ENCODE data around the gene ANXA5. TPM values are rescaled to one million over a fixed set of nuclear protein-coding genes. Genes with fewer than 3 reads are reported as not detected.

ANXA5 gene
- total and polyA plus RNA-seq, 3 donors from 2014 or later, result 193 to 264 (median 250) TPM

- WGBS, 2 donors, result 77 to 88% methylated on average over 4 of the region's 4 CpGs
- intact Hi-C loops (cut with DNase I; ENCODE audit: low total_unique reads), result no loop called here
Measured at GRCh38 chr4:121679951-121680350, 16.8 kb downstream of the ANXA5 start.

GRCh38 chr4:121679267-121679666 is 17.5 kb downstream of the ANXA5 start:
- H3K9me3 ChIP-seq, result no peaks in the 10 kb centered on the region
- intact Hi-C loops (cut with DNase I; ENCODE audit: low total_unique reads), result no loop called here
- WGBS, 2 donors, result 90 to 94% methylated on average over 3 of the region's 3 CpGs

More at GRCh38 chr4:121679951-121680350, 16.8 kb downstream of the ANXA5 start:
- Histone ChIP-seq H3K4me3 (no peak overlapping the region), H3K4me1 (no peaks in the 10 kb centered on the region), H3K9me3 (no peaks in the 10 kb centered on the region), H3K27ac (no peak overlapping the region), H3K36me3 (ENCODE audit: low read depth, missing control alignments) (no peaks in the 10 kb centered on the region), H3K27me3 (no peaks in the 10 kb centered on the region)
- DNase-seq, result no peak
- TF ChIP-seq POLR2A (IDR thresholded peaks at IDR 0.05) (no peak), CTCF (IDR thresholded peaks at IDR 0.05) (no peak)

DNA sequence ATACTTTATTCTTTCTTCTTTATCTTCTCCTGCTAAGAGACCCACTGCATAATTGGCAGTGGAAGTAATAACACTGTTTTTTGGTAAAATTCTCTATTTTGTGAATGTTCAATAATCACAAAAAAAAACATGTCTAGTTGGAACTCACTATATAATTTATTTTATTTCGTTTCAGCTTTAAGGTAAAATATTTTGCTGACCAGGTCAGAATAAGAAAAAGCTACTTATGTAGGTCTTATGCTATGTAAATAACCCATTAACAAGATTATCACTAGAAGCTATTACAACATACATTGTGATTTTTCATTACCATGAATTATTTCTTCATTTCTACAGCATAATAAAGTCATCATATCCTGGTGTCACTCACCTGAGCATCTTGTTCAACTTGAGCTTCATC is 19.3 kb downstream of the ANXA5 start:
- no peaks in the 10 kb centered on the region for H3K9me3 ChIP-seq
- no peak overlapping the region for H3K27ac ChIP-seq
- H3K36me3 ChIP-seq (ENCODE audit: low read depth, missing control alignments), result no peaks in the 10 kb centered on the region
- no peak for DNase-seq
- no peaks in the 10 kb centered on the region for H3K27me3 ChIP-seq
- TF ChIP-seq CTCF (IDR thresholded peaks at IDR 0.05) (no peak), POLR2A (IDR thresholded peaks at IDR 0.05) (no peak)
- 84 to 86% methylated on average over 1 of the region's 1 CpG for WGBS, 2 donors
- no peaks in the 10 kb centered on the region for H3K4me1 ChIP-seq
- intact Hi-C loops (cut with DNase I; ENCODE audit: low total_unique reads), result no loop called here
- no peak overlapping the region for H3K4me3 ChIP-seq

More at GRCh38 chr4:121679267-121679666, 17.5 kb downstream of the ANXA5 start:
- Histone ChIP-seq H3K4me1 (no peaks in the 10 kb centered on the region), H3K27me3 (no peaks in the 10 kb centered on the region), H3K27ac (no peak overlapping the region), H3K36me3 (ENCODE audit: low read depth, missing control alignments) (no peaks in the 10 kb centered on the region), H3K4me3 (no peak overlapping the region)
- TF ChIP-seq CTCF (IDR thresholded peaks at IDR 0.05) (no peak), POLR2A (IDR thresholded peaks at IDR 0.05) (no peak)
- DNase-seq, result no peak

DNA sequence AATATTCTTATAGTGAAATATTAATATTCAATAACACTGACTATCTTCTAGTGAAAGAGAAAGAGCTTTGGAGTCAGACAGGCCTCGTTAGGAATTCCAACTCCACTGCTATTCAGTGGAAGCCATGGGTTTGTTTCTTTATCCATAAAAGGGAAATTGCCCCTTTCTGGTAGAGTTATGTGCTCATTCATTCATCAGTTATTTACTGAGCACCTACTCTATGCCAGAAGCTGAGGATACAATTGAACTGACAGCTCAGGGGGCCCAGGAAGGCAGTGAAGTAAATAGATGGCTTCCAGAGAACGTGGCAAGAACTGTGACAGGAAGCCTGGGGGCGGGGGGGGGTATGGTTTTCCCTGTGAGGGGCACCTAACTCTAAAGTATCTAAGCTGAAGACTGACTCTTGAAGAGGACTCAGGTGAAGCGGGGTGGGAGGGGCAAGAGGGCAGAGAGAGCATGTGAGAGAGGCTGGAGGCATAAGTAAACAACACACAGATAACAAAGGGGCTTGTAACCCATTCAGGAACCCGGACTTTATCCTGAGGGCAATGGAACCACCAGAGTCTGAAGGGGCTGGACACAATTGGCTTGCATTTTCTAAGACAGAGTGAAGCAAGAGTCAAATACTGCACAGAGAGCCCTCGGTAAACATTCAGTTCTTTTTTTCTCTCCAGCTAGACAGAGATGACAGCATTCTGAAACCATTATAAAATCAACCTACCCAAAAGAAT is 20.3 kb downstream of the ANXA5 start:
- no peaks in the 10 kb centered on the region for H3K27me3 ChIP-seq
- 68 to 78% methylated on average over 6 of the region's 6 CpGs for WGBS, 2 donors
- H3K4me1 ChIP-seq, result no peaks in the 10 kb centered on the region
- H3K4me3 ChIP-seq, result no peak overlapping the region
- H3K27ac ChIP-seq, result no peak overlapping the region
- DNase-seq, result no peak
- no peaks in the 10 kb centered on the region for H3K9me3 ChIP-seq
- no peak for TF ChIP-seq CTCF (IDR thresholded peaks at IDR 0.05)
- no peak for TF ChIP-seq POLR2A (IDR thresholded peaks at IDR 0.05)
- H3K36me3 ChIP-seq (ENCODE audit: low read depth, missing control alignments), result no peaks in the 10 kb centered on the region
- intact Hi-C loops (cut with DNase I; ENCODE audit: low total_unique reads), result no loop called here

- no peak for DNase-seq
- no peak overlapping the region for H3K27ac ChIP-seq
- intact Hi-C loops (cut with DNase I; ENCODE audit: low total_unique reads), result no loop called here
- no peaks in the 10 kb centered on the region for H3K27me3 ChIP-seq
- WGBS, 2 donors, result 63 to 71% methylated on average over 1 to 2 of the region's 2 CpGs
- TF ChIP-seq CTCF (IDR thresholded peaks at IDR 0.05) (no peak), POLR2A (IDR thresholded peaks at IDR 0.05) (no peak)
- H3K9me3 ChIP-seq, result no peaks in the 10 kb centered on the region
- H3K36me3 ChIP-seq (ENCODE audit: low read depth, missing control alignments), result no peaks in the 10 kb centered on the region
- no peak overlapping the region for H3K4me3 ChIP-seq
- no peaks in the 10 kb centered on the region for H3K4me1 ChIP-seq
Measured at GRCh38 chr4:121675715-121676114, 21.1 kb downstream of the ANXA5 start.
